CD4-positive, alpha-beta T cell (primary cell): ENCODE results near the gene RBM19. TPM values are rescaled to one million over a fixed set of nuclear protein-coding genes. Genes with fewer than 3 reads are reported as not detected.

Experiments used
- ATAC-seq: fragments of 200-7000 bp; cut with Tn5 transposase; one replicate; pipeline ENCODE4 v1.10.0; 2022; ENCODE audit warnings: mild to moderate bottlenecking; ENCODE audit not compliant: poor library complexity
- CTCF ChIA-PET: fragments of 350-600 bp; sonication (Branson Sonifier 250); formaldehyde crosslinking; loops from one replicate; lab custom pipeline; 2021; ENCODE audit warnings: antibody characterized with exemption, inconsistent platforms; lab: Charles Lee
- POLR2A ChIA-PET: fragments of 350-600 bp; sonication (Branson Sonifier 250); formaldehyde crosslinking; loops from one replicate; lab custom pipeline; 2021; ENCODE audit warnings: antibody characterized with exemption, inconsistent platforms; lab: Charles Lee
- DNase-seq, 14 experiments: peaks; one replicate each; pipeline ENCODE4 v3.0.0-alpha.2; 2013 to 2020; ENCODE audit warnings: mixed read lengths in 2 of 14
- H3K27ac ChIP-seq, 2 donors: one replicate each; pipeline versions ENCODE4 v1.5.1 to v1.7.0; 2013; ENCODE audit warnings: low read length in 2 of 2, low read depth in 1 of 2, mild to moderate bottlenecking in 1 of 2
- H3K27me3 ChIP-seq, 2 experiments: 1 replicate in 1 of 2; 2 replicates in 1 of 2; pipeline versions ENCODE4 v1.6.1 to v1.7.0; 2013; ENCODE audit warnings: low read length in 2 of 2, control low read depth in 1 of 2, mild to moderate bottlenecking in 1 of 2, moderate library complexity in 1 of 2; ENCODE audit not compliant: insufficient read depth in 2 of 2, control insufficient read depth in 1 of 2
- H3K36me3 ChIP-seq: one replicate; pipeline ENCODE4 v1.6.1; 2013; ENCODE audit warnings: low read length, control low read depth; ENCODE audit not compliant: insufficient read depth
- H3K4me1 ChIP-seq: one replicate; pipeline ENCODE4 v1.6.1; 2013; ENCODE audit warnings: low read length, control low read depth; ENCODE audit not compliant: insufficient read depth
- H3K4me3 ChIP-seq: one replicate; pipeline ENCODE4 v1.5.1; 2013; ENCODE audit warnings: mild to moderate bottlenecking, low read length, moderate library complexity
- H3K9me3 ChIP-seq, 2 experiments: 1 replicate in 1 of 2; 2 replicates in 1 of 2; pipeline versions ENCODE4 v1.6.1 to v1.7.0; 2013; ENCODE audit warnings: low read length in 2 of 2, mild to moderate bottlenecking in 2 of 2, control low read depth in 1 of 2, moderate library complexity in 1 of 2; ENCODE audit not compliant: control insufficient read depth in 1 of 2, insufficient read depth in 1 of 2
- H3K27ac Mint-ChIP-seq: one replicate; pipeline ENCODE4 v1.8.0; 2020; ENCODE audit warnings: mixed read lengths
- H3K27me3 Mint-ChIP-seq: one replicate; pipeline ENCODE4 v1.8.0; 2021; ENCODE audit warnings: mixed read lengths
- H3K36me3 Mint-ChIP-seq: one replicate; pipeline ENCODE4 v1.8.0; 2021; ENCODE audit warnings: low read depth, mixed read lengths
- H3K4me1 Mint-ChIP-seq: one replicate; pipeline ENCODE4 v1.8.0; 2021; ENCODE audit warnings: low read depth, mixed read lengths
- H3K4me3 Mint-ChIP-seq: one replicate; pipeline ENCODE4 v1.8.0; 2020; ENCODE audit warnings: mild to moderate bottlenecking, mixed read lengths
- H3K9me3 Mint-ChIP-seq: one replicate; pipeline ENCODE4 v1.8.0; 2020; ENCODE audit warnings: mixed read lengths
- CTCF ChIP-seq: fragments of 200-600 bp; IDR thresholded peaks from one replicate; pipeline ENCODE4 v1.8.0; 2022; ENCODE audit warnings: antibody characterized with exemption, mild to moderate bottlenecking
- intact Hi-C, 2 experiments: fragments of 100-400 bp; cut with DNase I in 1 of 2; cut with micrococcal nuclease in 1 of 2; formaldehyde crosslinking; loops; one replicate each; pipeline versions ENCODE4 v1.15.1 to v1.9.0; 2023 to 2025; cut with DNase I, micrococcal nuclease
- total RNA-seq, 174 experiments: library from RNA in 2 of 174; stranded (reverse) in 2 of 174; gene quantifications; one replicate each; pipeline ENCODE4 v1.2.3 and lab custom pipeline; 2021 to 2026

The RBM19 gene
- total RNA-seq, 2 experiments from 2014 or later: 57.1 to 58.5 TPM

DNA sequence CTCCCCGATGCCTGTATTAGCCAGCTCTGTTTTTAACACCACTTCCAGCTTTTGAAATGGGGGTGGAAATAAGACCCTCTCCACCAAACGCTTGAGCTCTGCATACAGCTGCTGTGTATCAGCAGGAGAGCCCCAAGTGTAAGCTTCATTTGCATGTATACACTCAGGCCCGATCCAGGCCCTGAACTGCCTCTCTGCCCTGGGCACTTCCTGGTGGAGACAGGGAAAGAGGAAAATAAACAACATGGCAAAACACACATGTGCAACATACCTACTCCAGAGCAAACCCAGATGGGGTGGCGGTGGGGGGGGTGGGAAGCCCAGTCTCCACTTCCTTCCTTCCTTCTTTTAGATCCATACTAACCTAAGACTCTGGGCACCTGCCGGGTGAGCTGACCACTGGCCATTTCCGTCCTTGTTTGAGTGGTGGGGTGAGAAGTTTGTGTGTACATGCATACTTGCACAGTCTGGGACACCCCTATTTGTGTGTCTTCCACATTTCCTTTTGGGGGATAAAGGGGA lies 55.3 kb downstream of the RBM19 start:
- CTCF ChIA-PET: no interaction called here
- intact Hi-C loops: loop anchor here in 1 of 2 experiments (5.0 kb wide), 2 partner anchors 449 to 714 kb away; no protein-coding TSS in a partner anchor

GRCh38 chr12:113909776-113910420 lies 56.2 kb downstream of the RBM19 start:
- CTCF ChIA-PET: no interaction called here
- POLR2A ChIA-PET: no interaction called here

More for the DNA sequence above, 55.3 kb downstream of the RBM19 start:
- Mint-ChIP-seq H3K9me3 (no peaks in the 10 kb centered on the region), H3K27ac (no peak overlapping the region), H3K4me1 (no peaks in the 10 kb centered on the region), H3K27me3 (no peaks in the 10 kb centered on the region), H3K4me3 (no peak overlapping the region), H3K36me3 (peaks cover 85% of the 10 kb centered on the region)
- no peak for DNase-seq
- Histone ChIP-seq H3K27ac (no peak overlapping the region), H3K27me3 (no peaks in the 10 kb centered on the region), H3K4me3 (no peak overlapping the region), H3K4me1 (no peaks in the 10 kb centered on the region), H3K9me3 (no peaks in the 10 kb centered on the region), H3K36me3 (peaks cover 83% of the 10 kb centered on the region)
- TF ChIP-seq CTCF: no peak
- ATAC-seq: no peak
- POLR2A ChIA-PET: no interaction called here

GRCh38 chr12:113908584-113909100 lies 57.5 kb downstream of the RBM19 start:
- Histone ChIP-seq H3K4me1 (no peaks in the 10 kb centered on the region), H3K4me3 (no peak overlapping the region), H3K9me3 (no peaks in the 10 kb centered on the region), H3K27ac (no peak overlapping the region), H3K27me3 (no peaks in the 10 kb centered on the region), H3K36me3 (peaks cover 83% of the 10 kb centered on the region)
- no peak for TF ChIP-seq CTCF
- Mint-ChIP-seq H3K9me3 (no peaks in the 10 kb centered on the region), H3K27me3 (no peaks in the 10 kb centered on the region), H3K4me1 (no peaks in the 10 kb centered on the region), H3K36me3 (peaks cover 90% of the 10 kb centered on the region), H3K4me3 (no peak overlapping the region), H3K27ac (no peak overlapping the region)
- no peak for ATAC-seq
- CTCF ChIA-PET: no interaction called here
- intact Hi-C loops: no loop called here
- DNase-seq: no peak
- POLR2A ChIA-PET: no interaction called here

More at GRCh38 chr12:113909776-113910420, 56.2 kb downstream of the RBM19 start:
- H3K4me3 Mint-ChIP-seq: no peak overlapping the region
- intact Hi-C loops: loop anchor here in 1 of 2 experiments (5.0 kb wide), 2 partner anchors 448 to 713 kb away; no protein-coding TSS in a partner anchor
- no peaks in the 10 kb centered on the region for H3K27me3 Mint-ChIP-seq
- Histone ChIP-seq H3K4me1 (no peaks in the 10 kb centered on the region), H3K9me3 (no peaks in the 10 kb centered on the region), H3K27ac (no peak overlapping the region), H3K27me3 (no peaks in the 10 kb centered on the region), H3K36me3 (peaks cover 83% of the 10 kb centered on the region), H3K4me3 (no peak overlapping the region)
- DNase-seq: no peak
- no peak overlapping the region for H3K27ac Mint-ChIP-seq
- ATAC-seq: no peak
- H3K9me3 Mint-ChIP-seq: no peaks in the 10 kb centered on the region
- no peak for TF ChIP-seq CTCF
- H3K4me1 Mint-ChIP-seq: no peaks in the 10 kb centered on the region
- peaks cover 86% of the 10 kb centered on the region for H3K36me3 Mint-ChIP-seq
